SK-N-SH (cell line): ENCODE results near the gene MYLIP. TPM values are rescaled to one million over a fixed set of nuclear protein-coding genes. Genes with fewer than 3 reads are reported as not detected.
A peak's percentile ranks its signal among the peaks of the same experiment; 100 is the strongest.

Source experiments
- EP300 ChIP-seq, 2 experiments: IDR thresholded peaks; 2 replicates each; pipeline versions ENCODE4 v1.4.0 to v1.6.1; 2012; ENCODE audit warnings: borderline replicate concordance in 1 of 2, low read depth in 1 of 2, low read length in 1 of 2
- EZH2phosphoT487 ChIP-seq: fragments of 200-600 bp; sonication (generic); IDR thresholded peaks from 2 replicates; pipeline ENCODE4 v1.6.1; 2017; ENCODE audit warnings: low read depth, mixed run types, mild to moderate bottlenecking, antibody characterized with exemption, moderate library complexity, borderline replicate concordance
- GATA2 ChIP-seq: sonication (generic); formaldehyde crosslinking; IDR thresholded peaks from 2 replicates; pipeline ENCODE4 v1.5.0; 2020; ENCODE audit warnings: mild to moderate bottlenecking, missing genetic modification reagents
- JUND ChIP-seq: IDR thresholded peaks from 2 replicates; pipeline ENCODE4 v1.4.0; 2012
- MAX ChIP-seq: IDR thresholded peaks from 2 replicates; pipeline ENCODE4 v1.4.0; 2012; ENCODE audit warnings: low read depth
- MXI1 ChIP-seq: IDR thresholded peaks from 2 replicates; pipeline ENCODE4 v1.6.1; 2012; ENCODE audit warnings: mild to moderate bottlenecking, low read depth, low read length, improper control_type of control experiment
- NRF1 ChIP-seq: IDR thresholded peaks from 2 replicates; pipeline ENCODE4 v1.6.1; 2012; ENCODE audit warnings: low read depth, mild to moderate bottlenecking, low read length
- RCOR1 ChIP-seq: fragments of 150-350 bp; IDR thresholded peaks from 2 replicates; pipeline ENCODE4 v1.6.1; 2017; ENCODE audit warnings: antibody characterized with exemption, low read length
- RFX5 ChIP-seq: IDR thresholded peaks from 2 replicates; pipeline ENCODE4 v1.6.1; 2012; ENCODE audit warnings: mild to moderate bottlenecking, improper control_type of control experiment, low read length
- RXRA ChIP-seq: IDR thresholded peaks from 2 replicates; pipeline ENCODE4 v1.4.0; 2012; ENCODE audit warnings: low read depth, mild to moderate bottlenecking, borderline replicate concordance
- SMC3 ChIP-seq: IDR thresholded peaks from 2 replicates; pipeline ENCODE4 v1.6.1; 2012; ENCODE audit warnings: low read depth, low read length, improper control_type of control experiment
- TAF1 ChIP-seq: IDR thresholded peaks from 2 replicates; pipeline ENCODE4 v1.6.1; 2012; ENCODE audit warnings: low read depth, mild to moderate bottlenecking, low read length, moderate library complexity, borderline replicate concordance
- TEAD4 ChIP-seq: IDR thresholded peaks from 2 replicates; pipeline ENCODE4 v1.4.0; 2012; ENCODE audit warnings: mild to moderate bottlenecking, borderline replicate concordance; ENCODE audit not compliant: insufficient read depth
- USF2 ChIP-seq: fragments of 150-350 bp; IDR thresholded peaks from 2 replicates; pipeline ENCODE4 v1.6.1; 2017; ENCODE audit warnings: antibody characterized with exemption, low read length, low read depth, borderline replicate concordance
- polyA plus RNA-seq, 3 experiments: library from polyadenylated mRNA; depleted of rRNA; stranded (reverse); fragments of >200 nt; gene quantifications; 2 replicates each; pipeline ENCODE4 v1.2.3, GENCODE V29; 2012
- TF ChIP-seq, protein P1 (sequence below): fragments of 200-600 bp; sonication (generic); IDR thresholded peaks from 2 replicates; pipeline ENCODE4 v1.6.1; 2017; ENCODE audit warnings: antibody characterized with exemption, mild to moderate bottlenecking, moderate library complexity
- TF ChIP-seq, protein P2 (sequence below): IDR thresholded peaks from 2 replicates; pipeline ENCODE4 v1.4.0; 2012; ENCODE audit warnings: low read depth, borderline replicate concordance

Gene MYLIP
- polyA plus RNA-seq, 1 of the 3 experiments (the other 2 are of a cell fraction) = 3.1 TPM

GRCh38 chr6:16136621-16137450, 8.0 kb downstream of the MYLIP start (continued):
- TF ChIP-seq, protein P1, sequence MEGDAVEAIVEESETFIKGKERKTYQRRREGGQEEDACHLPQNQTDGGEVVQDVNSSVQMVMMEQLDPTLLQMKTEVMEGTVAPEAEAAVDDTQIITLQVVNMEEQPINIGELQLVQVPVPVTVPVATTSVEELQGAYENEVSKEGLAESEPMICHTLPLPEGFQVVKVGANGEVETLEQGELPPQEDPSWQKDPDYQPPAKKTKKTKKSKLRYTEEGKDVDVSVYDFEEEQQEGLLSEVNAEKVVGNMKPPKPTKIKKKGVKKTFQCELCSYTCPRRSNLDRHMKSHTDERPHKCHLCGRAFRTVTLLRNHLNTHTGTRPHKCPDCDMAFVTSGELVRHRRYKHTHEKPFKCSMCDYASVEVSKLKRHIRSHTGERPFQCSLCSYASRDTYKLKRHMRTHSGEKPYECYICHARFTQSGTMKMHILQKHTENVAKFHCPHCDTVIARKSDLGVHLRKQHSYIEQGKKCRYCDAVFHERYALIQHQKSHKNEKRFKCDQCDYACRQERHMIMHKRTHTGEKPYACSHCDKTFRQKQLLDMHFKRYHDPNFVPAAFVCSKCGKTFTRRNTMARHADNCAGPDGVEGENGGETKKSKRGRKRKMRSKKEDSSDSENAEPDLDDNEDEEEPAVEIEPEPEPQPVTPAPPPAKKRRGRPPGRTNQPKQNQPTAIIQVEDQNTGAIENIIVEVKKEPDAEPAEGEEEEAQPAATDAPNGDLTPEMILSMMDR = no peak
- no peak for TF ChIP-seq RCOR1
- no peak for TF ChIP-seq SMC3
- TF ChIP-seq JUND = peak; percentile 98
- peak; percentile 57 to 90; a peak in 3 of 4 replicates for TF ChIP-seq EP300 (IDR thresholded peaks at IDR 0.05; ENCODE audit: borderline replicate concordance in 1 of 2, low read depth in 1 of 2, low read length in 1 of 2)
- TF ChIP-seq GATA2 = no peak
- TF ChIP-seq, protein P2, sequence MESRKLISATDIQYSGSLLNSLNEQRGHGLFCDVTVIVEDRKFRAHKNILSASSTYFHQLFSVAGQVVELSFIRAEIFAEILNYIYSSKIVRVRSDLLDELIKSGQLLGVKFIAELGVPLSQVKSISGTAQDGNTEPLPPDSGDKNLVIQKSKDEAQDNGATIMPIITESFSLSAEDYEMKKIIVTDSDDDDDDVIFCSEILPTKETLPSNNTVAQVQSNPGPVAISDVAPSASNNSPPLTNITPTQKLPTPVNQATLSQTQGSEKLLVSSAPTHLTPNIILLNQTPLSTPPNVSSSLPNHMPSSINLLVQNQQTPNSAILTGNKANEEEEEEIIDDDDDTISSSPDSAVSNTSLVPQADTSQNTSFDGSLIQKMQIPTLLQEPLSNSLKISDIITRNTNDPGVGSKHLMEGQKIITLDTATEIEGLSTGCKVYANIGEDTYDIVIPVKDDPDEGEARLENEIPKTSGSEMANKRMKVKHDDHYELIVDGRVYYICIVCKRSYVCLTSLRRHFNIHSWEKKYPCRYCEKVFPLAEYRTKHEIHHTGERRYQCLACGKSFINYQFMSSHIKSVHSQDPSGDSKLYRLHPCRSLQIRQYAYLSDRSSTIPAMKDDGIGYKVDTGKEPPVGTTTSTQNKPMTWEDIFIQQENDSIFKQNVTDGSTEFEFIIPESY = peak; percentile 80
- TF ChIP-seq TAF1 = no peak
- no peak for TF ChIP-seq MXI1
- TF ChIP-seq USF2 = no peak
- no peak for TF ChIP-seq RFX5
- TF ChIP-seq TEAD4 = peak; percentile 84
- peak; percentile 84 for TF ChIP-seq RXRA
- no peak; the same call in 1 of the 2 replicates for TF ChIP-seq EZH2phosphoT487
- TF ChIP-seq MAX = peak; percentile 39; the same call in 1 of the 2 replicates
- TF ChIP-seq NRF1 = no peak
